Pancreas (tissue), 10 donors: ENCODE results near the gene A2M. TPM values are rescaled to one million over a fixed set of nuclear protein-coding genes. Genes with fewer than 3 reads are reported as not detected.
A peak's percentile ranks its signal among the peaks of the same experiment; 100 is the strongest.

ENCODE experiments used
- ATAC-seq, 4 donors: fragments of 200-7000 bp; cut with Tn5 transposase; one replicate each; pipeline versions ENCODE4 v1.8.0 to v1.9.1; 2020; ENCODE audit warnings: mild to moderate bottlenecking in 4 of 4, moderate library complexity in 4 of 4
- DNase-seq, 6 donors: peaks; one replicate each; pipeline ENCODE4 v3.0.0-alpha.2; 2020
- FAIRE-seq: peaks from 2 replicates; lab custom pipeline; 2012; peaks lifted over from hg19 to GRCh38; lab: Jason Lieb, UNC
- H3K27ac ChIP-seq, 4 donors: fragments of 200-600 bp; sonication (generic); 1 replicate in 3 of 4; 2 replicates in 1 of 4; pipeline versions ENCODE4 v1.5.0 to v1.8.0; 2020
- H3K27me3 ChIP-seq, 4 donors: fragments of 200-600 bp; one replicate each; pipeline ENCODE4 v1.8.0; 2021
- H3K36me3 ChIP-seq, 3 donors: fragments of 200-600 bp; sonication (generic) in 1 of 3; one replicate each; pipeline versions ENCODE4 v1.5.0 to v1.8.0; 2020 to 2021
- H3K4me1 ChIP-seq, 3 donors: fragments of 200-600 bp; one replicate each; pipeline ENCODE4 v1.8.0; 2021
- H3K4me3 ChIP-seq, 4 donors: fragments of 200-600 bp; sonication (generic) in 2 of 4; one replicate each; pipeline versions ENCODE4 v1.5.0 to v1.8.0; 2020 to 2021
- H3K9me3 ChIP-seq, 4 donors: fragments of 200-600 bp; one replicate each; pipeline ENCODE4 v1.8.0; 2021
- WGBS, 2 donors: extraction: QIAGEN DNeasy Blood & Tissue Kit; methylation state at CpG; one replicate each; pipeline ENCODE4 v1.1.7; 2013; 5-methylcytosine and 5-hydroxymethylcytosine counted together
- intact Hi-C, 3 donors: fragments of 100-400 bp; cut with DNase I; formaldehyde crosslinking; loops; one replicate each; pipeline versions ENCODE4 v1.11.1 to v1.14.2; 2022
- polyA plus RNA-seq, 2 donors: library from polyadenylated mRNA; stranded (reverse); fragments of 200-250 nt; gene quantifications; one replicate each; pipeline ENCODE4 v1.2.3, GENCODE V29; 2013
- total RNA-seq, 6 donors: library from RNA; stranded (reverse); fragmentation: NEBNext Ultra II Directional in 4 of 6; extraction: Animal tissue kit (Norgen Biotek cat#: 25700) in 4 of 6; gene quantifications; one replicate each; pipeline versions ENCODE4 v1.2.1 to v1.2.4, GENCODE V29; 2021 to 2023
- TF ChIP-seq, protein P1 (sequence below), 4 donors: fragments of 200-600 bp; sonication (generic) in 3 of 4; IDR thresholded peaks; one replicate each; pipeline versions ENCODE4 v1.5.0 to v1.8.0; 2021; ENCODE audit warnings: antibody characterized with exemption in 4 of 4
- donor health status: healthy with polysubstance abuse.
- donor health status: DM: no; HTN: no; CAD: no; lungs with moderate emphysema.
- donor health status: DM: no; HTN: no; CAD: no.
- donor health status: control.
- donor health status: control.
- donor health status: Bipolar disorder and iron deficiency.
- donor health status: DM: yes; HTN: yes; CAD: no.
- donor health status: DM: no; HTN: no; CAD: no.
- donor health status: DM: no; HTN: no; CAD: no.
- donor health status: DM: yes; HTN: yes; CAD: no.

Gene A2M
- total and polyA plus RNA-seq, 8 donors, result 22.8 to 275 (median 62.4) TPM

DNA sequence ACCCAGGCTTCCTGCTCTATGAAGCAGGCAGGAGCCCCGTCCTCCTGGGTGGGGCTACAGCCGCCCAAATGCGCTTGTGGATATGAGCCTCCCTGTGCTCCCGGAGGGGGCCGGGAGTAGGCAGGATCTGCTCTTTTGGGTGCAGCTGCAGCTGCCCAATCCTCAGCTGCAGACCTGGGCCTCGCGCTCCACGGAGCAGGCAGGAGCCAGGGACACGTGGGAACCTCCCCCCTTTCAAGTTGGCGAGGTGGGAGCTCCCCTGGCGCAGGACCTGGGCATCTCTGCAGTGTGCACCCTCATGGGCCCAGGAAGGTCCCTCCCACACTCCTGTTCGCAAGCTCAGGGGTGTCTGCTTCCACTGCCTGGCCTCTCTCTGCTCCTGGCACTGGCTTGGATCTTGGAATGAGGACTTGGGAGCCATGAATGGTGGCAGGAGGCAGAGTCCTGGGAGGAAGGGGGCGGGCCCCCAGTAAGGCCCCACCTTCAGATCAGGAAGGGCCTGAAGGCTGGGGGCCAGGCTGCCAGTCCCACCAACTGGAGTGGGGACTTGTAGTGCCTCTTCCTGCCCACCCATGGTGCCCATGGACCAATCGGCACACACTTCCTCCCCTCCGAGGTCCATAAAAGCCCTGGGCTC, 65.1 kb downstream of the A2M start:
- Histone ChIP-seq H3K4me1 (no peaks in the 10 kb centered on the region), H3K36me3 (no peaks in the 10 kb centered on the region), H3K4me3 (no peak overlapping the region), H3K27ac (no peak overlapping the region), H3K27me3 (no peaks in the 10 kb centered on the region), H3K9me3 (no peaks in the 10 kb centered on the region)
- no peak for ATAC-seq
- no peak for FAIRE-seq
- intact Hi-C loops, result loop anchor here in 1 of 3 donors (10.0 kb wide), 1 partner anchor 386 kb away; the partner anchor contains the start of gene MFAP5
- TF ChIP-seq, protein P1, sequence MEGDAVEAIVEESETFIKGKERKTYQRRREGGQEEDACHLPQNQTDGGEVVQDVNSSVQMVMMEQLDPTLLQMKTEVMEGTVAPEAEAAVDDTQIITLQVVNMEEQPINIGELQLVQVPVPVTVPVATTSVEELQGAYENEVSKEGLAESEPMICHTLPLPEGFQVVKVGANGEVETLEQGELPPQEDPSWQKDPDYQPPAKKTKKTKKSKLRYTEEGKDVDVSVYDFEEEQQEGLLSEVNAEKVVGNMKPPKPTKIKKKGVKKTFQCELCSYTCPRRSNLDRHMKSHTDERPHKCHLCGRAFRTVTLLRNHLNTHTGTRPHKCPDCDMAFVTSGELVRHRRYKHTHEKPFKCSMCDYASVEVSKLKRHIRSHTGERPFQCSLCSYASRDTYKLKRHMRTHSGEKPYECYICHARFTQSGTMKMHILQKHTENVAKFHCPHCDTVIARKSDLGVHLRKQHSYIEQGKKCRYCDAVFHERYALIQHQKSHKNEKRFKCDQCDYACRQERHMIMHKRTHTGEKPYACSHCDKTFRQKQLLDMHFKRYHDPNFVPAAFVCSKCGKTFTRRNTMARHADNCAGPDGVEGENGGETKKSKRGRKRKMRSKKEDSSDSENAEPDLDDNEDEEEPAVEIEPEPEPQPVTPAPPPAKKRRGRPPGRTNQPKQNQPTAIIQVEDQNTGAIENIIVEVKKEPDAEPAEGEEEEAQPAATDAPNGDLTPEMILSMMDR (IDR thresholded peaks at IDR 0.05), result no peak
- WGBS, 2 donors, result 66 to 82% methylated on average over 15 of the region's 15 CpGs
- peak in 1 of 6 donors; percentile 51 for DNase-seq

DNA sequence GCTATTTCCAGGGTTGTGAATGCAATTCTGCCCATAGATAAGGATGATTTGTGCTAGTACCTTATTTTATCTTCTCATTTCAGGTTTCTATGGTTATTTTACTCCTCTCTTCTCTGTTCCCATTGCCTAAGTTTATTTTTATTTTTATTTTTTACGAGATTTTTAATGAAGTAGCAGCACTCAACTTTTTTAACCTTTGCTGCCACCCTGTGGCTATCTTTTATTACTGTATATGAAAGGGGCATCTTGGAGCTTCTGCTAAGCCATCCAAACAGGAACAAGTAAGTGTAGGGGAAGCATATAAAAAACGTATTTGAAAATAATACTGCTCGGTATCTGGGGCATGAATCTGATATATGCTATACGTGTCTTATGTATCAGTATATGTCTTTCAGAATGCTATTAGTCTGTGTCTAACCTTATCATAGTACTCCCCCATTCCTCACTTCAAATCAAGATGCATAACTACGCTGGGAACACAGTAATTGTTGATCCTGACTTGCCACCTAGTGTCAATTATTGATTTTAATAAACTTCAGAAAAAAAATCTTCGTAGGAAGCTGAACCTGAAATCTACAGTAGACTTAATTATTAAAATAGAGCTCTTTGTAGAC, 66.1 kb downstream of the A2M start:
- no peaks in the 10 kb centered on the region for H3K4me1 ChIP-seq
- no peak for DNase-seq
- no peak overlapping the region for H3K27ac ChIP-seq
- no peaks in the 10 kb centered on the region for H3K27me3 ChIP-seq
- no peak overlapping the region for H3K4me3 ChIP-seq
- H3K9me3 ChIP-seq, result no peaks in the 10 kb centered on the region
- intact Hi-C loops, result loop anchor here in 1 of 3 donors (10.0 kb wide), 1 partner anchor 385 kb away; the partner anchor contains the start of gene MFAP5
- 9% methylated on average over 6 of the region's 6 CpGs for WGBS, 2 donors
- TF ChIP-seq, protein P1 (IDR thresholded peaks at IDR 0.05), result peak in 3 of 4 donors; percentile 28 to 40 (median 29)
- H3K36me3 ChIP-seq, result no peaks in the 10 kb centered on the region
- peak in 3 of 4 donors; percentile 75 to 81 (median 76) for ATAC-seq
- peak; percentile 17 for FAIRE-seq

DNA sequence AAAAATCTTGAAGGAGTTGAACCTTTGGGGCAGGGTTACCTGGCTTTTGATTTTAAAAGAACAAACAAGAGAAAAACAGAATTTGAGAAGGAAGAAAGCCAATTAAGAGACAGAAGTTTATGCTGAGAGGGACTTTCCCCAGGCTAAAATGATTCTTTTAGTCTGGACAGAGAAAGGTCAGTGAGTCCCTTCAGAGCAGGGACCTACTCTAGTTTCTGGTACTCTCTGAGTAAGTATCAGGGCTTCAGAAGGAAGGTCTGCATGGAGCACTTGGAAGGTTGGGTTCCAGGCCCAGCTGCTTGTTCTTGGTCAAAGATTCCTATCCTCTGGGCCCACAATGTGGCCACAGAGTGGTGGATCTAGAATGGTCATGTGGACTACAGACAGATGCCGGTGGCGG, 66.8 kb downstream of the A2M start:
- ATAC-seq, result no peak
- no peaks in the 10 kb centered on the region for H3K36me3 ChIP-seq
- no peak overlapping the region for H3K27ac ChIP-seq
- FAIRE-seq, result no peak
- 91 to 97% methylated on average over 2 of the region's 2 CpGs for WGBS, 2 donors
- H3K4me1 ChIP-seq, result no peaks in the 10 kb centered on the region
- no peaks in the 10 kb centered on the region for H3K9me3 ChIP-seq
- H3K27me3 ChIP-seq, result no peaks in the 10 kb centered on the region
- TF ChIP-seq, protein P1 (IDR thresholded peaks at IDR 0.05), result no peak
- intact Hi-C loops, result no loop called here
- DNase-seq, result no peak
- H3K4me3 ChIP-seq, result no peak overlapping the region

DNA sequence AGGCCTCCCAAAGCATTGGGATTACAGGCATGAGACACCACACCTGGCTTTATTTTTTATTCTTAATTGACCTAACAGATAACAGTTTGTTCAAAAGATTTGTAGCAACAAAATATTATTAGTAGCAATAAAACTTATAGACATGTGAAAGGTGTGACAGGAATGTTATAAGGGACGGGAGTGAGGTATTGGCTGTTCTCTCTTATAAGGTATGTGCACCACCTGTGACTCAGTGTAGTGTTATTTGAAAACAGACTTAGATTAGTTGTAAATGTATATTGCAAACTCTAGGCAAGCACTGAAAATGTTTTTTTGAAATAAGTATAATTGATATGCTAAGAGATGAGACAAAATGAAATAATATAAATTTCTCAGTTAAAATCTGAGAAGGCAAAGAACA, 68.6 kb downstream of the A2M start:
- no peak for ATAC-seq

More for the DNA sequence above, 68.6 kb downstream of the A2M start:
- H3K27me3 ChIP-seq, result no peaks in the 10 kb centered on the region
- H3K4me3 ChIP-seq, result no peak overlapping the region
- TF ChIP-seq, protein P1 (IDR thresholded peaks at IDR 0.05), result no peak
- DNase-seq, result no peak
- intact Hi-C loops, result no loop called here
- WGBS, 2 donors, result 90% methylated on average over 1 of the region's 1 CpG
- H3K9me3 ChIP-seq, result no peaks in the 10 kb centered on the region
- no peaks in the 10 kb centered on the region for H3K36me3 ChIP-seq
- FAIRE-seq, result no peak
- H3K4me1 ChIP-seq, result no peaks in the 10 kb centered on the region
- H3K27ac ChIP-seq, result no peak overlapping the region
